Ovary (tissue), 3 donors: Measurements from ENCODE around the gene CCND3.

Experiments used
- POLR2A ChIP-seq: fragments of 450-650 bp; IDR thresholded peaks from one replicate; pipeline ENCODE4 v1.6.1; 2017; ENCODE audit warnings: antibody characterized with exemption, mild to moderate bottlenecking, moderate library complexity
- TF ChIP-seq, protein P1 (sequence below), 3 donors: fragments of 450-650 bp in 2 of 3; fragments of 200-600 bp in 1 of 3; IDR thresholded peaks; one replicate each; pipeline versions ENCODE4 v1.5.1 to v1.8.0; 2016 to 2022; ENCODE audit warnings: antibody characterized with exemption in 3 of 3, mild to moderate bottlenecking in 1 of 3
- donor health status: DM: no; HTN: no; CAD: no.

DNA sequence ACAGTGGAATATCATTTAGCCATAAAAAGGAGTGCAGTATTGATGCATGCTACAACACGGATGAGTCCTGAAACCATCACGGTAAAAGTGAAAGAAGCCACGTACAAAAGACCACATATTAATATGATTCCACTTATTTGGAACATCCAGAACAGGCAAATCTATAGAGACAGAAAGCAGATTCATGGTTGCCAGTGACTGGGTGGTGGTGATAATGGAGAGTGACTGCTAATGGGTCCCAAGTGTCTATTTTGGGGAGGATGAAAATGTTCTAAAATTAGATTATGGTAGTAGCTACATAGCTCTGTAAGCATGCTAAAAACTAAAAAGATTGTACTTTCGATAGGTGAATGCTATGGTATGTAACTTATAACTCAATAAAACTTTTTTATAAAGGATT lies 18.4 kb upstream of the CCND3 start:
- TF ChIP-seq, protein P1, sequence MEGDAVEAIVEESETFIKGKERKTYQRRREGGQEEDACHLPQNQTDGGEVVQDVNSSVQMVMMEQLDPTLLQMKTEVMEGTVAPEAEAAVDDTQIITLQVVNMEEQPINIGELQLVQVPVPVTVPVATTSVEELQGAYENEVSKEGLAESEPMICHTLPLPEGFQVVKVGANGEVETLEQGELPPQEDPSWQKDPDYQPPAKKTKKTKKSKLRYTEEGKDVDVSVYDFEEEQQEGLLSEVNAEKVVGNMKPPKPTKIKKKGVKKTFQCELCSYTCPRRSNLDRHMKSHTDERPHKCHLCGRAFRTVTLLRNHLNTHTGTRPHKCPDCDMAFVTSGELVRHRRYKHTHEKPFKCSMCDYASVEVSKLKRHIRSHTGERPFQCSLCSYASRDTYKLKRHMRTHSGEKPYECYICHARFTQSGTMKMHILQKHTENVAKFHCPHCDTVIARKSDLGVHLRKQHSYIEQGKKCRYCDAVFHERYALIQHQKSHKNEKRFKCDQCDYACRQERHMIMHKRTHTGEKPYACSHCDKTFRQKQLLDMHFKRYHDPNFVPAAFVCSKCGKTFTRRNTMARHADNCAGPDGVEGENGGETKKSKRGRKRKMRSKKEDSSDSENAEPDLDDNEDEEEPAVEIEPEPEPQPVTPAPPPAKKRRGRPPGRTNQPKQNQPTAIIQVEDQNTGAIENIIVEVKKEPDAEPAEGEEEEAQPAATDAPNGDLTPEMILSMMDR (IDR thresholded peaks at IDR 0.05), result no peak
- TF ChIP-seq POLR2A, result no peak
